NCI-H2196 (cell line): Measurements from ENCODE around the gene DYSF.
"Not testable (repeated sequence)": the region's sequence is repeated elsewhere in the genome, so short reads cannot be mapped to it uniquely, and the experiment has no call there.

ENCODE experiments used
- DNase-seq: peaks from one replicate; lab custom pipeline; 2025; ENCODE audit not compliant: unreplicated experiment; lab: John Stamatoyannopoulos, UW

The DYSF gene

GRCh38 chr2:71634567-71634966 lies 181.2 kb downstream of the DYSF start:
- DNase-seq, result no peak

- DNase-seq, result no peak
These were observed 182.4 kb downstream of the DYSF start for GRCh38 chr2:71635798-71636197.

DNA sequence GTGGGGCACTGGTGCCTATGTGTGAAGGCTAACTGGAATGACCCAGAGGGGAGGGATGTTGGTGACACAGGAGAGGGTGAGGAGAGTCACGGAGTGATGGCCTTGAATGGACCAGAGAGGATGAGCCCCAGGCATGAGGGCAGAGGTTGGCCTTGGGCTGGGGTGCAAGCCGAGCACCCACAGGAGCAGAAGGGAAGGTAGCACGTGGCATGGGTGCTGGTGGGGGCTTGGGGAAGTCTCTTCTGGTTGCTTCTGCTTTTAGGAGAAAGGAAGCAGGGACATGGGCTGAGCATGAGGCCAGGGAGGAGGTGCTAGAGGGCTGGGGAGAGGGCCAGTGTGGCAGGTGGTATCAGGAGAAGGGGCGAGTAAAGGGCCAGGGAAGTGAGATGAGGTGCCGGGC lies 183.8 kb downstream of the DYSF start:
- DNase-seq, result no peak

- no peak for DNase-seq
These were observed 184.4 kb downstream of the DYSF start for GRCh38 chr2:71637736-71638135.

DNA sequence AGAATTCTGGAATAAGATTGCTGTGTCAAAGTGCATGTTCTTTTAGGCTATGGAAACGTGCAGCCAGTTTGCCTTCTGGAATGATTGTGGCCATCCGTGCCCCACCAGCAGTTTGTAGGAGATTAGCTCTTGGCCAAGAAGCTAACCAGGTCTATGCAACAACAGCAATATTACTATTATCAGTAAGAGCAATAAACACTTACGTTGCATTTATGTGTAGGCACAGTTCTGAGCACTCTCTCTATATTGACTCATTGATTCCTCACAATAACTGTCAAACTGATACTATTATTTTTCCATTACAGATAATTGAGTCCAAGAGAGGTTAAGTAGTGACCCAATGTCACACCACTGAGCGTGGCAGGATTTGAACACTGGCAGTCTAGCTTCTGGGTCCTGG lies 186.4 kb downstream of the DYSF start:
- no peak for DNase-seq

GRCh38 chr2:71640489-71640888 lies 187.1 kb downstream of the DYSF start:
- DNase-seq, result no peak

DNA sequence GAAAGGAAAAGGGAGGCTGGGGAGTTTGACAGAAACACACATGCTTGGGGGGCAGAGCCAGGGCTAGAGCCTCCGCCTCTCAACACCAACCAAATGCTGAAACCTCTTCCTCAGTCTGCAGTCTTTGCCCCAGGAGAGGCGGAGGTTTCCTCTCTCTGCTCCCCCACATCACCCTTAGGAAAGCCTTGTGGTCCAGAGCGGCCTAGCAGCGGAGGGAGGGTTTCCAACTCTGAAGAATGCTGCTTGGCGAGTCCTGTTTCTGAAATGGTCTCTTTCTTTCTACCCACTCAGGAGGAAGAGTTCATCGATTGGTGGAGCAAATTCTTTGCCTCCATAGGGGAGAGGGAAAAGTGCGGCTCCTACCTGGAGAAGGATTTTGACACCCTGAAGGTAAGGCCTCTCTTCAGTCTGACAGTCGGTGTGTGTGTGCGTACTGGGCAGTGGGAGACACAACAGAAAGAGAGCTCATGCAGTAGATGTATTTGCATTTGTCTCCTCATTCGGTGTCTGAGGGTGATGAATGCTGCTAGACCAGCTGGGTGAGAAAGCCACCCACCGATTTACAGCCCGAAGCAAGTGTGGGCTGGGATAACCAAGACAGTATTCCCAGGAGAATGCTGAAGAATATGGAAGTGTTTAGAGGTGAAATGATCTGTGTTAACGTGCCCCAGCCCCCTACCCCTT lies 190.5 kb downstream of the DYSF start:
- DNase-seq, result no peak

DNA sequence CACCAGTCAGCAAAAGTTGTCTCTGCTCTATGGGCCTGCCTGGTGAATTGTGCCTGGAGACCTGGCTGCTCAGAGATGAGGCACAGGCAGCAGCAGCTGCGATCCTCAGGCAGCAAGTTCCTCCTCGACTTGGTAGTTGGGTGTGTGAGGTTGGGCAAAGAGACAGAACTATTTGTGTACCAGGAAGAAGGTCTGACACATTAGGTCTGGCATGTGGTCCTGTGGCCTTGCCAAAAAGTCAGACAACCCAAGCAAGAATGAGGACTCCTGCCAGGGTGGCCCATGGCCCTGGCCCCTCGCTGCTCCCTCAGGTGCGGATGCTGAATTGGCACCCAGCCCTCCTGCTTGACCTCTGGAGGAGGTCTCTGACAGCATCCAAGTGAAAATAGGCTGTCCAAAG lies 192.7 kb downstream of the DYSF start:
- no peak for DNase-seq

- no peak for DNase-seq
These were observed 194.0 kb downstream of the DYSF start for GRCh38 chr2:71647356-71647755.

- DNase-seq, result no peak
These were observed 202.1 kb downstream of the DYSF start for GRCh38 chr2:71655498-71655897.

DNA sequence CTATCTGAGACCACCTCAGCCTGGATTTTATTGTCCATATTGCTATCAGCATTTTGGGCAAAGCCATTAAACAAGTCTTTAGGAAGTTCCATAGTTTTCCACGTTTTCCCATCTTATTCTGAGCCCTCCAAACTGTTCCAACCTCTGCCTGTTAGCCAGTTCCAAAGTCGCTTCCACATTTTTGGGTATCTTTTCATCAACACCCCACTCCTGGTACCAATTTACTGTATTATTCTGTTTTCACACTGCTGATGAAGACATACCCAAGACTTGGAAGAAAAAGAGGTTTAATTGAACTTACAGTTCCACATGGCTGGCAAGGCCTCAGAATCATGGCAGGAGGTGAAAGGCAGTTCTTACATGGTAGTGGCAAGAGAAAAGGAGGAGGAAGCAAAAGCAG lies 204.9 kb downstream of the DYSF start:
- not testable (repeated sequence) for DNase-seq

GRCh38 chr2:71658771-71659170 lies 205.4 kb downstream of the DYSF start:
- no peak for DNase-seq

- no peak for DNase-seq
These were observed 206.6 kb downstream of the DYSF start for GRCh38 chr2:71659868-71660518.

- no peak for DNase-seq
These were observed 208.4 kb downstream of the DYSF start for GRCh38 chr2:71661782-71662181.

DNA sequence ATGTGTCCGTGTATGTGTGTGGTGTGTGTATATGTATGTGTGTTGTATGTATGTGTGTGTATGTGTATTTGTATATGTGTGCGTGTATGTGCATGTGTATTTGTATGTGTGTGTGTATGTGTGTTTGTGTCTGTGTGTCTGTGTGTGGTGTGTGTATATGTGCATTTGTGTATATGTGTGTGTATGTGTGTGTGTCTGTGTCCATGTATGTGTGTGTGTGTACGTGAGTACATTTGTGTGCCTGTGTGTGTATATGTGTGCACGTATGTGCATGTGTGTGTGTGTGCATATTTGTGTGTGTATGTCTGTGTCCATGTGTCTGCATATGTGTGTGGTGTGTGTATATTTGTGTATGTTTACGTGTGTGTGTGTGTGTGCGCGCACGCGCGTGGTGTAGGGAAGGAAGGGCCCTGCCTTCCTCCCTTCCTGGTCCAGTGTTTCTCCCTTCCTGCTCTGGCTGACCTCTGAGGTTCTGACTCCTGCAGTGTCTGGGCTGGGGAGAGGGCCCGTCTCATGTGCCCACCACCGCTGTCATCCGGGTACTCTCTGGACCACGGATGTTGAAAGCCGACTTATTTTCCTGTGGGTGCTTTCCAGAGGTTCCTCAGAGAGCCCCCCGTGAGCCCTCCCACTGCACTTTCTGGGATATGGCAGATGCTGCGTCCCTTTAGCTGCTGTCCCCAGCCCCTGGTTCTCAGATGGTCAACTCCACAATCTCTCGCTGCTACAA lies 209.5 kb downstream of the DYSF start:
- no peak for DNase-seq

DNA sequence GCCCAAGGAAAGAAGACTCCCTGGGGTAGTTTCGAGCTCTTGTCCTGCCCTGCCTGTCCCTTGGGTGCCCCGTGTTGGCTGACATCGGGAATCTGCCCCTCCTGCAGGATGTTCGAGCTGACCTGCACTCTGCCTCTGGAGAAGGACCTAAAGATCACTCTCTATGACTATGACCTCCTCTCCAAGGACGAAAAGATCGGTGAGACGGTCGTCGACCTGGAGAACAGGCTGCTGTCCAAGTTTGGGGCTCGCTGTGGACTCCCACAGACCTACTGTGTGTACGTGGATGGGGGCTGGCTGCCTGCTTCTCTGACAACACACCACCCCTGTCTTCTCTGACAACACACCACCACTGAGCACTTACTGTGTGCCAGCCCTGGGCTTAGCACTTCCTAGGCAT lies 210.8 kb downstream of the DYSF start:
- DNase-seq, result no peak

- DNase-seq, result no peak
These were observed 212.1 kb downstream of the DYSF start for GRCh38 chr2:71665168-71666093.

GRCh38 chr2:71666094-71666474 lies 212.7 kb downstream of the DYSF start:
- DNase-seq, result no peak

- DNase-seq, result no peak
These were observed 214.2 kb downstream of the DYSF start for GRCh38 chr2:71667256-71668182.
